GM23338 (cell line): Measurements from ENCODE around the gene RNF135. TPM values are rescaled to one million over a fixed set of nuclear protein-coding genes. Genes with fewer than 3 reads are reported as not detected.
"Not testable (repeated sequence)": the region's sequence is repeated elsewhere in the genome, so short reads cannot be mapped to it uniquely, and the experiment has no call there.

ENCODE experiments used
- ATAC-seq: fragments of 200-7000 bp; cut with Tn5 transposase; 3 replicates; pipeline ENCODE4 v1.9.1; 2020
- DNase-seq: peaks from one replicate; pipeline ENCODE4 v3.0.0-alpha.2; 2015; ENCODE audit warnings: low spot score
- H2AFZ ChIP-seq: fragments of 200-600 bp; sonication (generic); 2 replicates; pipeline ENCODE4 v1.8.0; 2016; ENCODE audit warnings: antibody characterized with exemption, mild to moderate bottlenecking, moderate library complexity
- H3F3A ChIP-seq: fragments of 200-600 bp; sonication (generic); replicated peaks from 2 replicates; pipeline ENCODE4 v1.8.0; 2017; ENCODE audit warnings: antibody characterized with exemption, mixed run types, low read depth
- H3K27ac ChIP-seq: fragments of 200-600 bp; sonication (generic); 2 replicates; pipeline ENCODE4 v1.6.1; 2016; ENCODE audit warnings: low read depth
- H3K27me3 ChIP-seq: fragments of 200-600 bp; sonication (generic); 2 replicates; pipeline ENCODE4 v1.8.0; 2016; ENCODE audit warnings: mild to moderate bottlenecking, mixed run types, moderate library complexity; ENCODE audit not compliant: insufficient read depth
- H3K36me3 ChIP-seq: fragments of 200-600 bp; sonication (generic); 2 replicates; pipeline ENCODE4 v1.8.0; 2016; ENCODE audit warnings: mild to moderate bottlenecking; ENCODE audit not compliant: insufficient read depth
- H3K4me1 ChIP-seq: fragments of 200-600 bp; sonication (generic); 2 replicates; pipeline ENCODE4 v1.8.0; 2016; ENCODE audit warnings: mild to moderate bottlenecking, moderate library complexity; ENCODE audit not compliant: insufficient read depth
- H3K4me2 ChIP-seq: fragments of 200-600 bp; sonication (generic); 2 replicates; pipeline ENCODE4 v1.7.1; 2017; ENCODE audit warnings: mixed run types
- H3K4me3 ChIP-seq: fragments of 200-600 bp; sonication (generic); 2 replicates; pipeline ENCODE4 v1.6.1; 2016; ENCODE audit warnings: mixed run types
- H3K79me2 ChIP-seq: fragments of 200-600 bp; sonication (generic); replicated peaks from 2 replicates; pipeline ENCODE4 v1.8.0; 2017; ENCODE audit warnings: mild to moderate bottlenecking; ENCODE audit not compliant: insufficient read depth
- H3K9me2 ChIP-seq: fragments of 200-600 bp; sonication (generic); 2 replicates; pipeline ENCODE4 v1.8.0; 2017; ENCODE audit not compliant: insufficient read depth
- H4K20me1 ChIP-seq: fragments of 200-600 bp; sonication (generic); replicated peaks from 2 replicates; pipeline ENCODE4 v1.8.0; 2017; ENCODE audit warnings: mild to moderate bottlenecking; ENCODE audit not compliant: insufficient read depth
- H3K27ac Mint-ChIP-seq: 2 replicates; pipeline ENCODE4 v1.8.0; 2020; ENCODE audit warnings: inconsistent platforms, mild to moderate bottlenecking, moderate library complexity, mixed read lengths
- H3K27me3 Mint-ChIP-seq: 3 replicates; pipeline ENCODE4 v1.8.0; 2022; ENCODE audit warnings: low read depth, mild to moderate bottlenecking, moderate library complexity, mixed read lengths, inconsistent platforms; ENCODE audit not compliant: insufficient read depth, poor library complexity
- H3K36me3 Mint-ChIP-seq: 3 replicates; pipeline ENCODE4 v1.8.0; 2021; ENCODE audit warnings: low read depth, mild to moderate bottlenecking, inconsistent platforms, moderate library complexity, mixed read lengths
- H3K4me1 Mint-ChIP-seq: 3 replicates; pipeline ENCODE4 v1.8.0; 2020; ENCODE audit warnings: mild to moderate bottlenecking, inconsistent platforms, mixed read lengths
- H3K4me3 Mint-ChIP-seq: 3 replicates; pipeline ENCODE4 v1.8.0; 2021; ENCODE audit warnings: moderate library complexity, mild to moderate bottlenecking, inconsistent platforms, mixed read lengths
- H3K9me3 Mint-ChIP-seq: 3 replicates; pipeline ENCODE4 v1.8.0; 2020; ENCODE audit warnings: moderate library complexity, mild to moderate bottlenecking, inconsistent platforms, mixed read lengths
- JUNB ChIP-seq: IDR thresholded peaks from one replicate; pipeline ENCODE4 v1.6.1; 2016; ENCODE audit warnings: antibody characterized with exemption; ENCODE audit not compliant: unreplicated experiment
- REST ChIP-seq: IDR thresholded peaks from one replicate; pipeline ENCODE4 v1.6.1; 2018; ENCODE audit warnings: antibody characterized with exemption; ENCODE audit not compliant: unreplicated experiment
- STAT1 ChIP-seq: IDR thresholded peaks from one replicate; pipeline ENCODE4 v1.6.1; 2016; ENCODE audit warnings: antibody characterized with exemption; ENCODE audit not compliant: unreplicated experiment
- ZNF331 ChIP-seq: fragments of 250-450 bp; sonication (Bioruptor Pico); IDR thresholded peaks from 2 replicates; pipeline ENCODE4 v1.5.0; 2020; ENCODE audit warnings: low read depth, mild to moderate bottlenecking, moderate library complexity
- ZNF462 ChIP-seq: fragments of 250-450 bp; sonication (Bioruptor Pico); IDR thresholded peaks from 2 replicates; pipeline ENCODE4 v1.5.0; 2020; ENCODE audit warnings: mild to moderate bottlenecking, moderate library complexity
- polyA plus RNA-seq: library from polyadenylated mRNA; unstranded; fragments of >200 nt; fragmentation: Nextera tagmentation; extraction: Ambion mirVana; gene quantifications from 2 replicates; pipeline ENCODE4 v1.2.1, GENCODE V29; 2016
- total RNA-seq: library from RNA; depleted of rRNA; stranded (reverse); fragments of >200 nt; shearing (Covaris generic); gene quantifications from 2 replicates; pipeline ENCODE4 v1.2.3, GENCODE V29; 2014

The RNF135 gene
- total and polyA plus RNA-seq, 2 experiments from 2014 or later, result 9.4 to 9.8 TPM

- not testable (repeated sequence) for H3K36me3 ChIP-seq, H3K4me1 ChIP-seq, H3K4me1 Mint-ChIP-seq, H3K9me2 ChIP-seq, H3K27me3 ChIP-seq, H3K4me3 ChIP-seq, H3F3A ChIP-seq, H3K36me3 Mint-ChIP-seq, H2AFZ ChIP-seq, H3K4me2 ChIP-seq, H3K27me3 Mint-ChIP-seq, H3K27ac ChIP-seq, H3K4me3 Mint-ChIP-seq, H4K20me1 ChIP-seq, H3K9me3 Mint-ChIP-seq, H3K79me2 ChIP-seq, ATAC-seq, H3K27ac Mint-ChIP-seq, DNase-seq
Measured at GRCh38 chr17:30931582-30931981, 39.3 kb upstream of the RNF135 start.

GRCh38 chr17:30933966-30934365, 36.9 kb upstream of the RNF135 start:
- peaks cover 4% of the 10 kb centered on the region for H3K27me3 Mint-ChIP-seq
- H3K36me3 Mint-ChIP-seq, result no peaks in the 10 kb centered on the region
- no peaks in the 10 kb centered on the region for H3K9me3 Mint-ChIP-seq
- no peaks in the 10 kb centered on the region for H3K4me1 Mint-ChIP-seq
- Histone ChIP-seq H3K27ac (no peak overlapping the region), H3K36me3 (no peaks in the 10 kb centered on the region), H2AFZ (no peak overlapping the region), H3K4me1 (no peaks in the 10 kb centered on the region), H3F3A (no peaks in the 10 kb centered on the region), H3K4me2 (no peak overlapping the region), H3K9me2 (no peaks in the 10 kb centered on the region), H3K27me3 (no peaks in the 10 kb centered on the region), H3K79me2 (no peaks in the 10 kb centered on the region), H4K20me1 (no peaks in the 10 kb centered on the region), H3K4me3 (no peak overlapping the region)
- no peak overlapping the region for H3K4me3 Mint-ChIP-seq
- H3K27ac Mint-ChIP-seq, result no peak overlapping the region
- DNase-seq (no peak), ATAC-seq (no peak)
- TF ChIP-seq ZNF331 (CRISPR knock-in tag) (no peak), JUNB (no peak), STAT1 (no peak), ZNF462 (CRISPR knock-in tag) (no peak), REST (no peak)
